GM18519 (cell line): Measurements from ENCODE around the gene CFAP54.
"Not testable (repeated sequence)": the region's sequence is repeated elsewhere in the genome, so short reads cannot be mapped to it uniquely, and the experiment has no call there.

ENCODE experiments used
- ATAC-seq: cut with Tn5 transposase; IDR thresholded peaks from one replicate; pipeline ENCODE4 v1.9.1; 2021; ENCODE audit warnings: mild to moderate bottlenecking, moderate library complexity; ENCODE audit not compliant: unreplicated experiment, low FRiP score

The CFAP54 gene, protein sequence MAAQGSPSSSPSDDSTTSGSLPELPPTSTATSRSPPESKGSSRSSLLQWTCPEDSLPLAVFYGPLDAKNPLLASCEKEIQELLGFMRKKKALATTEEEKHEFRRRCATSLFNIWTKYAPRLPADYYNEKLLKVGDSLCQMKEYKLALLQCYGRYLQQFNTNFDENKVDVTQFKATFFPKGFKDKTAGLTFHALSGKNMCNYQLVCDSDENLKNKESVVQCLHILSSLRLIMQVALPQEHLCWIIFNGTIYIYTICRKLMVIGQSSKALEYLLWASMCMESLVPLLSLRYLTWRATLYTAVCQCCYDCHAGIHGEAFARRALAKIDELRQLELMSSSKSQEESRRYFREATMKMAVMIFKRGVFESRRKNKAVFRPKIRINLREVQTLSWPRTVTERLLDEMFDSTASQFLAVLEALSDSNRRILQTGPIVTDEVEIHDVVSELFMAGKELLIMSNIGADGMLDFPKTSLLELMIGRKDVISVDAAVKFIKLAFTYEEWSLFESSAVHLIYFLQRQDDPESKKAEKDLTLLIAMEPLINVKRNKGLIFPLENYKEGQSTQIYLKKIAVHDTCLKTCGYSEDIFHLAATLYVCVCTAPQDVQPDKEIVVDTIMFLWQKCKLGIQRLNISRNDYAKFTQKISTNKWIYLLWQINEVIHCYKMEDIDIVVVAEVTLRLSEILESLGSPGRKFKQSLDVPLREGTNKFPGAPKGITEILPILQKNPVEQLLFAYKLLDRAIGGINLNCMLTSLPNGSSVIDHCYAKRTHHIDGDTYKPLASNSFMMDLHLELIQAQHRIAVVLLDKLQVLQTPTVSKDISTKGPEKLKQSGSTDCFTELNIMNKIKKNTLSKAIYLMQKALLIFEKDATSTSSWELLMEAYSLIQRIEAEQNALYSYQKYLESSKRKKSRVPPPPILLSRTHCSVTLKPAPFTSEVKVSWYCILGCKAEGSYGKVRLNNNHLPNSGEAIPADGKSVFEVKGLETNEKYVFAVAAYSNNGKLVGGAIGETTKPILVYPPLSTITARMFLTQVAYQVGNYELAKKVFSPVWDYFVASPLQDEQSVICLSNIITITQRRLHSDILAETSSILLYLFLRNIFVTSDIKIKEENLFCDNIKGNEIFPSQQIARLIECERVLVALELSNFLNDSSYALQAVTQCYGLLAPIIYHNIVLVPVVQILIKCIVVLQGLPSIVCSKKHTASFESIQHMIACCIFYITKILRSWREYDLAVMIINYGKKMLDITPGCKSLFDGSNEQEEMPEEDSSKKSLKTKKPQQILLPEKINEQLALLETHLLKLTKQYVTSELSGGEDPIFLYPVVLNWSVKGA (N-terminal part only)

GRCh38 chr12:96489392-96490056 lies at the start of gene CFAP54:
TSS of gene CFAP54 (plus strand) at chr12:96489577. CDS start at chr12:96489610, 33 bp downstream.
- peak; percentile 88 for ATAC-seq

DNA sequence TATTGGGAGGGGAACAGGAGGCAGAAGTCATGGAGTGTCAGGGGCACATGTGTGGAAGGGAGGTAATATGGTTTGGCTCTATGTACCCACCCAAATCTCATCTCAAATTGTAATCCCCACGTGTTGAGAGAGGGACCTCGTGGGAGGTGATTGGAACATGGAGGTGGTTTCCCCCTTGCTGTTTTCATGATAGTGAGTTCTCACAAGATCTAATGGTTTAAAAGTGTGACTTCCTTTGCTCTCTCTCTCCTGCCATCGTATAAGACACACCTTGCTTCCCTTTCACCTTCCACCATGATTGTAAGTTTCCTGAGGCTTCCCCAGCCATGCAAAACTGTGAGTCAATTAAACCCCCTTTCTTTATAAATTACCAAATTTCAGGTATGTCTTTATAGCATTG lies 47.6 kb upstream of the CFAP54 start:
- ATAC-seq: no peak

DNA sequence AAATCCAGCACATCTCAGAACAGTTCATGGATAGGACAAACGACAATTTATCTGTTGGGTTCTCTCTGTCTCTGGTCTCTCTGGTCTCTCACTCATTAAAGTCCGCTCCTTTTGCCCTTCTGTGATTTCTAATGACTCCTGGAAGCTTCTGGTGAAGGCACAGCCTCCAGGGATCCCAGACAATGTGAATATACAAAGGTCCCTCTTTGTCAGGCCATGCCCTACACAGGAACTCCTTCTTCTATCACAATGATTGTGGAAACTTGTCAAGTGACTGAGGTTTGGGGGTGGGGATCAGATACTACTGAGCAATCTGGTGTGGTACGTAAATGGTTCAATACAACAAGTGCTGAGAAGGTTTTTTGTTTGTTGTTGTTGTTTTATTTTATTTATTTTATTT lies 46.5 kb upstream of the CFAP54 start:
- ATAC-seq: no peak

DNA sequence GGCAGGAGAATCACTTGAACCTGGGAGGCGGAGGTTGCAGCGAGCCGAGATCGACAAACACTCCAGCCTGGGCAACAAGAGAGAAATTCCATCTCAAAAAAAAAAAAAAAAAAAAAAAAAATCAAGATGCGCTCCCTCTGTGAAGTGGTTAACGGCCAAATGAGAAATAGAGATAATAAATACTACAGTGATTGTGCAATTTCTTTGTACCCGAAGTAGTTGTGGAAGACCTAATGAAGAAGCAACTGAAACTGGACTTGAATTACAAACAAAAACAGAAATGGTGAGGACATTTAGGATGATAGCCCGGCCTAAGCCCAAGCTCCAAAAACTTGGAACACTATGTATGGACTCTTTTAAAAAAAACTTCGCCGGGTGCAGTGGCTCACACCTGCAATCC lies 45.0 kb upstream of the CFAP54 start:
- no peak for ATAC-seq

DNA sequence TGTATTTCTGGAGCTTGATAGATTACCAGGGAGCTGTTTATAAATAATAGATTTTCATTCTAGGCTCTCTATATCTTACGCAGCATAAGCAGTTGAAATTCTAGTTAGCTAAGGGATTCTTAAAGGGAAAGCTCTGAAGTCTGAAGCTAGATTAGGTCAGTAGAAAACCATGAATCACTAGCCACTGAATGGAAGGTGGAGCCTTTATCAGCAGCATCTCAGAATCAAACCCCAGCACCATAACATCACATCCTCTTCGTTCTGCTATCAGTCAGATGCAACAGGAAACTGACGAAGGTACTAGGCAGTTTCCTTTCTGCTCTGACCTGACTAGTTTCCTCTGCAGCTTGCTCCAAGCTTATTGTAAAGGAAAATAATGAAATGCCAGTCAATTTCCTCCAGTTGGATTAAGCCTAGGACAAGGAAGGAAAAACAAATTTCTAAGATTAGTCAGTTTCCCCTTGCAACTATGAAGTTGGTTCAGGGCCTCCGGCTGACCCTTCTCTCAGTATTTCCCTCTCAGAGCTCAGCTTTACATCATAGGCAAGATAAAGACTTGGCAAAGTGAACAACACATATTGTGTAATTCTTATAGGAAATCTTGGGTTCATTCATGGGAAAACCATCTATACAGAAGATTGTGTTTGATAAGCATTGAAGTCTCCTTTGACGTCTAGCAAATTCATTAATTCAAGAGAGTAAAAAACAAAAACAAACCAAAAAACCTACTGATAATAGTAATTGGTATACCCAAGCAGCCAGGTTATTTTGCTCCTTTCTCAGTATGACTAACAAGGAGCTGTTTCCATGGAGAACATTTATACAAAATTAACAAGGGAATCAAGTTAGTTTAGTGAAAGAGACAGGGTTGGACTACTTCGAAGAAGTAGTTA lies 43.4 kb upstream of the CFAP54 start:
- ATAC-seq: peak; percentile 98

- no peak for ATAC-seq
These were observed 42.1 kb upstream of the CFAP54 start for GRCh38 chr12:96447256-96447655.

- ATAC-seq: no peak
These were observed 41.1 kb upstream of the CFAP54 start for GRCh38 chr12:96448300-96448699.

DNA sequence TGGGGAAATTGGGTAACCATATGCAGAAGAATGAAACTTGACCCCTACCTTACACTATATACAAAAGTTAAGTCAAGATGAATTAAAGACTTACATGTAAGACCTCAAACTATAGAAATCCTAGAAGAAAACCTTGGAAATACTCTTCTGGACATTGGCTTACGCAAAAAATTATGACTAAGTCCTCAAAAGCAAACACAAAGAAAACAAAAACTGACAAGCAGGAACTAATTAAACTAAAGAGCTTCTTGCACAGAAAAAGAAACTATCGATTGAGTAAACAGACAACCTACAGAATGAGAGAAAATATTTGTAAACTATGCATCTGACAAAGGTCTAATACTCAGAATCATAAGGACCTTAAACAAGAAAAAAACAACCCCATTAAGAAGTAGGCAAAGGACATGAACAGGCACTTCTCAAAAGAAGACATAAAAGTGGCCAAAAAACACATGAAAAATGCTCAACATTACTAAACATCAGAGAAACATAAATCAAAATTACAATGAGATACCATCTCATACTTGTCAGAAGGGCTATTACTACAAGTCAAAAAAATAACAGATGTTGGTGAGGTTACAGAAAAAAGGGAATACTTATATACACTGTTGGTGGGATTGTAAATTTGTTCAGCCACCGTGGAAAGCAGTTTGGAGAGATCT lies 37.0 kb upstream of the CFAP54 start:
- no peak for ATAC-seq

- ATAC-seq: no peak
These were observed 35.0 kb upstream of the CFAP54 start for GRCh38 chr12:96454396-96454795.

DNA sequence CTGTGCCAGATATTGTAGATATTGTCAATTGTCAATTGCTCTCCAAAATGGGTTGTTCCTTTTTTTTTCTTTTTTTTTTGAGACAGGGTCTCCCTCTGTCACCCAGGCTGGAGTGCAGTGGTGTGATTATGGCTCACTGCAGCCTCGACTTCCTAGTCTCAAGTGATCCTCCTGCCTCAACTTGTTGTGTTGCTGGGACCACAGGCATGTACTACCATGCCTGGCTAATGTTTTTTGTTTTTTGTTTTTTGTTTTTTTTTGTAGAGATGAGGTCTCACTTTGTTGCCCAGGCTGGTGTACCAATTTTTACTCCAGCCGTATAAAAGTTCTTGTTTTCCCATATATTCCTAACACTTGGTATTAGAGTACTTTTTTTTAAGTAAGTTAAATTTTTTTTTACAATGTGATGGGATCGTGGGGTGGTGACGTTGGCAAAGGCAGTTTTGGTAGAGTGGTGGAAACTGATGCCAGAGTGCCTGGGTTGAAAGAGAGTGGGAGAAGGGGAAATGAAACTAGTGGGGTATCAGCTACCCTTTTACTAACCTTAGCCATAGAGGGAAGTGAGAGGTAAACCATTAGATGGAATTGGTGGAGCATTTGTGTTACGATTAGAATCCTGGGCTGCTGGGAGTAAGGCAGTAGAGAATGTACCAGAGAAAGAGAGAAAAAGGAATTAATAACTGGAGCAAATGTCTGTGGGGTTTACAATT lies 33.0 kb upstream of the CFAP54 start:
- no peak for ATAC-seq

GRCh38 chr12:96457191-96457930 lies 32.0 kb upstream of the CFAP54 start:
- ATAC-seq: no peak

- ATAC-seq: not testable (repeated sequence)
These were observed 30.1 kb upstream of the CFAP54 start for GRCh38 chr12:96459281-96459680.

DNA sequence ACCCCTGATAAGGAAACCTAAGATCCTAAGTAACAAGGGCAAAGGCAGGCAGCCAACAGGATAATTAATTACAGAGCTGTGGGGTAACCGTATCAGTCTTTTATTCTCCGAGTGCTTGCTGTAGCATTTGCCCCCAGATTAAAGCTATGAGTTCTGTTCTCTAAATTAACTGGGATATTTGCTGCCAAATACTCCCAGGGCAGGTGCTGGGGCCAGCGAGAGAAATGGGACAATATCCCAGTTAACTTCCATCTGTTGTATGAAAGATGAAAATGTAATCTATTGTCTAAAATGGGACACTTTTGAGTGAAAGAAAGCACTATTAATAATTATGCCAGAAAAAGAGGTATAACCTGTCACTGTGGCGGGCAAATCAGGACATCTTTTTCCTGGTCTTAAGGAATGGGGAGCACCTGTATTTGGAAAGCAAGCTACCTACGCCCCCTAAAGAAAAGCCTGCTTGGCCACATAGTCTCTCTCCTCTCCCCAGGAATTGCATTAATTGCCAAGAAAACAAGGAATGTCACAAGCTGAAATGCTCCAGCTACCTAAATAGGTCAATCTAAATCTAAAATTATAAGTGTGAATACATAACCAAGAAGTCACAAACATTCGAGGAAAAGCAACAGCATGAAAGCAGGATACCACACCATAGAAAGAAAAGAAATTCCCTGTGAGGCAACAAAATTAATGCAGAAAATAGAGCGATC lies 26.7 kb upstream of the CFAP54 start:
- ATAC-seq: no peak

GRCh38 chr12:96465896-96466295 lies 23.5 kb upstream of the CFAP54 start:
- peak; percentile 58 for ATAC-seq

GRCh38 chr12:96466939-96467751 lies 22.2 kb upstream of the CFAP54 start:
- ATAC-seq: no peak
